ENCODE results near the gene OSBPL9. TPM values are rescaled to one million over a fixed set of nuclear protein-coding genes. Genes with fewer than 3 reads are reported as not detected.

Gene OSBPL9
- total and polyA plus RNA-seq, 9 of the 15 experiments (the other 6 are each of a cell fraction or from before 2014, with no cell fraction given) = 43.9 to 217 (median 170) TPM

DNA sequence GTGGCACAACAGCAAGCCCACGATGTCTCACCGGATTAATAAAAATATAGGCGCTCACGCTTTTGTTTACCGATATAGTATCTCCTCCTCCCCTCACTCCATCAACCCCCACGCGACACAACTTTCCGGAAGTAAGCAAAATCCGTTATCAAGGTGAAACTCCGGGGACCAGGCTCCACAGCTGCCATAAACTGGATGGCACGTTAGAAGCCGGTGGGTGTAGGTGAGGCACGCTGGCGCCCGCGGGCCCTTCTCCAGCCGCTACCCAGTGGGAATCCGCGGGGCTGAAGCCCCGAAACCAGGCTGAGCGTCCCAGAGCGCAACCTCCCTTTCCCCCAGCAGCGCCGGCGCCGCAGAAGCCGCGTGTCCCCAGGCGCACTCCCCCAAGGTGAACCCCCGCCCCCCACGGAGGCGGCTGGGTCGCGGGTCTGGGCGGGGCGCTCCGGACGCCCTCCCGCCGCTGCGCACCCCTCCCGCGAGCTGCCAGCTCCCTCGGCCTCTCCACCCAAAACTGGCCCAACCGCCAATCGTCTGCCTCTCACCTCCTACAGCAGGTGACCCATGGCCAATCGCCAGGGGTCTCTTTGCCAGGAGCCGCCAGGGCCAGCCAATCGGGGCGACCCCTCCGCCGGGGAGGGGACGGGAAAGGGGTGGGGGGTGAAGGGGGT is 112.4 kb downstream of the OSBPL9 start (continued):
- TF ChIP-seq ELK1 (CRISPR knock-in tag; IDR thresholded peaks at IDR 0.05) = no peak
- TF ChIP-seq ZBTB2 (IDR thresholded peaks at IDR 0.05) = no peak; the same call in 1 of the 2 replicates
- no peak for TF ChIP-seq MCM5 (IDR thresholded peaks at IDR 0.05; ENCODE audit: low read depth)
- TF ChIP-seq, protein P1, sequence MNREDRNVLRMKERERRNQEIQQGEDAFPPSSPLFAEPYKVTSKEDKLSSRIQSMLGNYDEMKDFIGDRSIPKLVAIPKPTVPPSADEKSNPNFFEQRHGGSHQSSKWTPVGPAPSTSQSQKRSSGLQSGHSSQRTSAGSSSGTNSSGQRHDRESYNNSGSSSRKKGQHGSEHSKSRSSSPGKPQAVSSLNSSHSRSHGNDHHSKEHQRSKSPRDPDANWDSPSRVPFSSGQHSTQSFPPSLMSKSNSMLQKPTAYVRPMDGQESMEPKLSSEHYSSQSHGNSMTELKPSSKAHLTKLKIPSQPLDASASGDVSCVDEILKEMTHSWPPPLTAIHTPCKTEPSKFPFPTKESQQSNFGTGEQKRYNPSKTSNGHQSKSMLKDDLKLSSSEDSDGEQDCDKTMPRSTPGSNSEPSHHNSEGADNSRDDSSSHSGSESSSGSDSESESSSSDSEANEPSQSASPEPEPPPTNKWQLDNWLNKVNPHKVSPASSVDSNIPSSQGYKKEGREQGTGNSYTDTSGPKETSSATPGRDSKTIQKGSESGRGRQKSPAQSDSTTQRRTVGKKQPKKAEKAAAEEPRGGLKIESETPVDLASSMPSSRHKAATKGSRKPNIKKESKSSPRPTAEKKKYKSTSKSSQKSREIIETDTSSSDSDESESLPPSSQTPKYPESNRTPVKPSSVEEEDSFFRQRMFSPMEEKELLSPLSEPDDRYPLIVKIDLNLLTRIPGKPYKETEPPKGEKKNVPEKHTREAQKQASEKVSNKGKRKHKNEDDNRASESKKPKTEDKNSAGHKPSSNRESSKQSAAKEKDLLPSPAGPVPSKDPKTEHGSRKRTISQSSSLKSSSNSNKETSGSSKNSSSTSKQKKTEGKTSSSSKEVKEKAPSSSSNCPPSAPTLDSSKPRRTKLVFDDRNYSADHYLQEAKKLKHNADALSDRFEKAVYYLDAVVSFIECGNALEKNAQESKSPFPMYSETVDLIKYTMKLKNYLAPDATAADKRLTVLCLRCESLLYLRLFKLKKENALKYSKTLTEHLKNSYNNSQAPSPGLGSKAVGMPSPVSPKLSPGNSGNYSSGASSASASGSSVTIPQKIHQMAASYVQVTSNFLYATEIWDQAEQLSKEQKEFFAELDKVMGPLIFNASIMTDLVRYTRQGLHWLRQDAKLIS (CRISPR knock-in tag; IDR thresholded peaks at IDR 0.05) = peak; percentile 86; the same call in 1 of the 2 replicates
- TF ChIP-seq PHB2 (IDR thresholded peaks at IDR 0.05; ENCODE audit: low read depth) = no peak
- TF ChIP-seq EP400 (IDR thresholded peaks at IDR 0.05) = peak; percentile 94
- TF ChIP-seq, protein P2, sequence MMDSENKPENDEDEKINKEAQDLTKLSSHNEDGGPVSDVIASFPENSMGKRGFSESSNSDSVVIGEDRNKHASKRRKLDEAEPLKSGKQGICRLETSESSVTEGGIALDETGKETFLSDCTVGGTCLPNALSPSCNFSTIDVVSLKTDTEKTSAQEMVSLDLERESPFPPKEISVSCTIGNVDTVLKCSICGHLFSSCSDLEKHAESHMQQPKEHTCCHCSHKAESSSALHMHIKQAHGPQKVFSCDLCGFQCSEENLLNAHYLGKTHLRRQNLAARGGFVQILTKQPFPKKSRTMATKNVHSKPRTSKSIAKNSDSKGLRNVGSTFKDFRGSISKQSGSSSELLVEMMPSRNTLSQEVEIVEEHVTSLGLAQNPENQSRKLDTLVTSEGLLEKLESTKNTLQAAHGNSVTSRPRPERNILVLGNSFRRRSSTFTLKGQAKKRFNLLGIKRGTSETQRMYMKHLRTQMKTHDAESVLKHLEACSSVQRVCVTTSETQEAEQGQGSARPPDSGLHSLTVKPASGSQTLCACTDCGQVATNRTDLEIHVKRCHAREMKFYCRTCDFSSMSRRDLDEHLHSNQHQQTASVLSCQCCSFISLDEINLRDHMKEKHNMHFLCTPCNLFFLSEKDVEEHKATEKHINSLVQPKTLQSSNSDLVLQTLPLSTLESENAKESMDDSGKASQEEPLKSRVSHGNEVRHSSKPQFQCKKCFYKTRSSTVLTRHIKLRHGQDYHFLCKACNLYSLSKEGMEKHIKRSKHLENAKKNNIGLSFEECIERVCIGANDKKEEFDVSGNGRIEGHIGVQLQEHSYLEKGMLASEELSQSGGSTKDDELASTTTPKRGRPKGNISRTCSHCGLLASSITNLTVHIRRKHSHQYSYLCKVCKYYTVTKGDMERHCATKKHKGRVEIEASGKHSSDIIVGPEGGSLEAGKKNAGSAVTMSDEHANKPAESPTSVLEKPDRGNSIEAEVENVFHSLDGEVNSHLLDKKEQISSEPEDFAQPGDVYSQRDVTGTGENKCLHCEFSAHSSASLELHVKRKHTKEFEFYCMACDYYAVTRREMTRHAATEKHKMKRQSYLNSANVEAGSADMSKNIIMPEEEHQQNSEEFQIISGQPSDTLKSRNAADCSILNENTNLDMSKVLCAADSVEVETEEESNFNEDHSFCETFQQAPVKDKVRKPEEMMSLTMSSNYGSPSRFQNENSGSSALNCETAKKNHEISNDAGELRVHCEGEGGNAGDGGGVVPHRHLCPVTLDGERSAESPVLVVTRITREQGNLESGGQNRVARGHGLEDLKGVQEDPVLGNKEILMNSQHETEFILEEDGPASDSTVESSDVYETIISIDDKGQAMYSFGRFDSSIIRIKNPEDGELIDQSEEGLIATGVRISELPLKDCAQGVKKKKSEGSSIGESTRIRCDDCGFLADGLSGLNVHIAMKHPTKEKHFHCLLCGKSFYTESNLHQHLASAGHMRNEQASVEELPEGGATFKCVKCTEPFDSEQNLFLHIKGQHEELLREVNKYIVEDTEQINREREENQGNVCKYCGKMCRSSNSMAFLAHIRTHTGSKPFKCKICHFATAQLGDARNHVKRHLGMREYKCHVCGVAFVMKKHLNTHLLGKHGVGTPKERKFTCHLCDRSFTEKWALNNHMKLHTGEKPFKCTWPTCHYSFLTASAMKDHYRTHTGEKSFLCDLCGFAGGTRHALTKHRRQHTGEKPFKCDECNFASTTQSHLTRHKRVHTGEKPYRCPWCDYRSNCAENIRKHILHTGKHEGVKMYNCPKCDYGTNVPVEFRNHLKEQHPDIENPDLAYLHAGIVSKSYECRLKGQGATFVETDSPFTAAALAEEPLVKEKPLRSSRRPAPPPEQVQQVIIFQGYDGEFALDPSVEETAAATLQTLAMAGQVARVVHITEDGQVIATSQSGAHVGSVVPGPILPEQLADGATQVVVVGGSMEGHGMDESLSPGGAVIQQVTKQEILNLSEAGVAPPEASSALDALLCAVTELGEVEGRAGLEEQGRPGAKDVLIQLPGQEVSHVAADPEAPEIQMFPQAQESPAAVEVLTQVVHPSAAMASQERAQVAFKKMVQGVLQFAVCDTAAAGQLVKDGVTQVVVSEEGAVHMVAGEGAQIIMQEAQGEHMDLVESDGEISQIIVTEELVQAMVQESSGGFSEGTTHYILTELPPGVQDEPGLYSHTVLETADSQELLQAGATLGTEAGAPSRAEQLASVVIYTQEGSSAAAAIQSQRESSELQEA (IDR thresholded peaks at IDR 0.05; ENCODE audit: low read depth) = 0 out of 2 replicates have a peak, but pooled peaks have one; percentile 19
